ENCODE data around the gene NR1H4.

Gene NR1H4

GRCh38 chr12:100574187-100575074 lies 100.8 kb downstream of the NR1H4 start:
- no peak for DNase-seq (ENCODE audit: low read depth)
- H3K4me3 ChIP-seq (ENCODE audit: low read length), result peak overlapping the region; percentile 87
- TF ChIP-seq, protein P1, sequence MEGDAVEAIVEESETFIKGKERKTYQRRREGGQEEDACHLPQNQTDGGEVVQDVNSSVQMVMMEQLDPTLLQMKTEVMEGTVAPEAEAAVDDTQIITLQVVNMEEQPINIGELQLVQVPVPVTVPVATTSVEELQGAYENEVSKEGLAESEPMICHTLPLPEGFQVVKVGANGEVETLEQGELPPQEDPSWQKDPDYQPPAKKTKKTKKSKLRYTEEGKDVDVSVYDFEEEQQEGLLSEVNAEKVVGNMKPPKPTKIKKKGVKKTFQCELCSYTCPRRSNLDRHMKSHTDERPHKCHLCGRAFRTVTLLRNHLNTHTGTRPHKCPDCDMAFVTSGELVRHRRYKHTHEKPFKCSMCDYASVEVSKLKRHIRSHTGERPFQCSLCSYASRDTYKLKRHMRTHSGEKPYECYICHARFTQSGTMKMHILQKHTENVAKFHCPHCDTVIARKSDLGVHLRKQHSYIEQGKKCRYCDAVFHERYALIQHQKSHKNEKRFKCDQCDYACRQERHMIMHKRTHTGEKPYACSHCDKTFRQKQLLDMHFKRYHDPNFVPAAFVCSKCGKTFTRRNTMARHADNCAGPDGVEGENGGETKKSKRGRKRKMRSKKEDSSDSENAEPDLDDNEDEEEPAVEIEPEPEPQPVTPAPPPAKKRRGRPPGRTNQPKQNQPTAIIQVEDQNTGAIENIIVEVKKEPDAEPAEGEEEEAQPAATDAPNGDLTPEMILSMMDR (conservative IDR thresholded peaks at IDR 0.05; ENCODE audit: low read depth, low read length), result no peak

DNA sequence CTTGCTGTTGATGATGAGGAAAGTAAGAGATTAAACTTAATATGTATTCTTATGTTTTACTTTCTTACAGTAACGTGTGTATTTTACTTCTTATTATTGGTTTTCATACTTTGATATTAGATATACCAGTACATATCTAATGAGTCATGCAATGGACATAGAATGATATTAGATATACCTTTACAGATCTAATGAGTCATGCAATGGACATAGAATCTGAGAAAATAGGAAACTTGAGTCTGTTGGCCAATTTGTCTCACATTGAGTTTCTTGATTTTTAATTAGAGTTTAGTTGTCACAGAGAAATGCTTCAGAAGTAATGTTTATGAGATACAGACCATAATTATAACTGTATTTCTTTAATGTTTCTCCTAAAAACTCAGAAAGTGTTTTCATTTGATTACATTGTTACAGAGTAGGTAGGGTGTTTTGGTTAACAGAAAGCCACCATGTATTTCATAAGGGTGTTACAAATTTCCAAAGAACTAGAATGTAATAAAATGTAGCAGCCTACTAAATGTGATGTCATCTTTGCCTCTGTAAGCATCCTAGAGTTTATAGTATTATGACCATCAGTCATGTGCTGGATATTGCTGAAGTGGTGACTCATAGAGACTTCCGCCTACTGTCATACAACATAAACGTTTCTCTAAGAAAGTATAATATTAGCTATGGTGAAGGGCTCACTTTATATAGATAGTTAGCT lies 102.8 kb downstream of the NR1H4 start:
- no peak overlapping the region for H3K4me3 ChIP-seq (ENCODE audit: low read length)
- TF ChIP-seq, protein P1 (conservative IDR thresholded peaks at IDR 0.05; ENCODE audit: low read depth, low read length), result no peak
- DNase-seq (ENCODE audit: low read depth), result peak; percentile 70

- DNase-seq (ENCODE audit: low read depth), result no peak
- TF ChIP-seq, protein P1 (conservative IDR thresholded peaks at IDR 0.05; ENCODE audit: low read depth, low read length), result no peak
- H3K4me3 ChIP-seq (ENCODE audit: low read length), result no peak overlapping the region
These were observed 105.3 kb downstream of the NR1H4 start for GRCh38 chr12:100578923-100579322.

- H3K4me3 ChIP-seq (ENCODE audit: low read length), result no peak overlapping the region
- no peak for DNase-seq (ENCODE audit: low read depth)
- TF ChIP-seq, protein P1 (conservative IDR thresholded peaks at IDR 0.05; ENCODE audit: low read depth, low read length), result no peak
These were observed 106.2 kb downstream of the NR1H4 start for GRCh38 chr12:100579844-100580243.

DNA sequence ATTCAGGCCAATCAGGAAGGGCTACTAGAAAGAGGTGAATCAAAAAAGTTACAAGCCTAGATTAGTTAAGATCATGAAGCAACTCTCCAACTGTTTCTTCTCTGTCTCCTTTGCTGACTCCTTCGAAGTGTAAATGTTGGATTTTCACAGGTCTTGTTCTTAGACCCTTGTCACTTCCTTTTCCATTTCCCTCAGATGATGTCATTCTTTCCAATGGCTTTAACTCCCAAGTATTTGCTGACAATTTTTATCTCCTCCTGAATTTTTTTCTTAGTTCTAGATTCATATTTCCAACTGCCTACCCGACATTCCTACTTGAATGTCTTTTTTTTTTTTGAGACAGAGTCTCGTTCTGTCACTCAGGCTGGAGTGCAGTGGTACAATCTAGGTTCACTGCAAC lies 110.6 kb downstream of the NR1H4 start:
- H3K4me3 ChIP-seq (ENCODE audit: low read length), result no peak overlapping the region
- DNase-seq (ENCODE audit: low read depth), result no peak
- TF ChIP-seq, protein P1 (conservative IDR thresholded peaks at IDR 0.05; ENCODE audit: low read depth, low read length), result no peak

DNA sequence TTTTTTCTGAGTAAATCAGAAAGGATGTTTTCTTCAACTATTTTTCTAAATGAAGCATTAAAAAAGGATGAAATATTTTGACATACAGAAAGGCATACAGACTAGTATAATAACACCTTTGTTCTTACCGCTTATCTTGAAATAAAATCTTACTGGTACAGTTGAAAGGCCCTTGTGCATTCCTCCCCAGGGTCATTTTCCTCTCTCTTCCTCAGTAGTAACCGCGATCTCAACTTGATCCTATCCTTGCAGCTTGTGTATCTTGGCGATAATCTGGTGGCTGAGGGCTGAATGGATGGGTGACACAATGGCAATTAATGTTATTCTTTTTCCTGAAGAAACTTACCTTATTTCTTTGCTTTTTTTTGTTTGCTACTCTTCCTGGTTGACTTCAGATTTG lies 118.3 kb downstream of the NR1H4 start:
- no peak overlapping the region for H3K4me3 ChIP-seq (ENCODE audit: low read length)
- DNase-seq (ENCODE audit: low read depth), result no peak
- TF ChIP-seq, protein P1 (conservative IDR thresholded peaks at IDR 0.05; ENCODE audit: low read depth, low read length), result no peak
